Activated T-helper 9 cell treated with anti-CD3 and anti-CD28 coated beads, Interleukin-2, amount 50 U/mL, for 16 hours (primary cell): ENCODE measurements around the gene WRAP53.
"Not testable (repeated sequence)": the region's sequence is repeated elsewhere in the genome, so short reads cannot be mapped to it uniquely, and the experiment has no call there.

Source experiments
- DNase-seq: peaks from one replicate; pipeline ENCODE4 v3.0.0-alpha.2; 2020; ENCODE audit warnings: low read depth

Gene WRAP53

DNA sequence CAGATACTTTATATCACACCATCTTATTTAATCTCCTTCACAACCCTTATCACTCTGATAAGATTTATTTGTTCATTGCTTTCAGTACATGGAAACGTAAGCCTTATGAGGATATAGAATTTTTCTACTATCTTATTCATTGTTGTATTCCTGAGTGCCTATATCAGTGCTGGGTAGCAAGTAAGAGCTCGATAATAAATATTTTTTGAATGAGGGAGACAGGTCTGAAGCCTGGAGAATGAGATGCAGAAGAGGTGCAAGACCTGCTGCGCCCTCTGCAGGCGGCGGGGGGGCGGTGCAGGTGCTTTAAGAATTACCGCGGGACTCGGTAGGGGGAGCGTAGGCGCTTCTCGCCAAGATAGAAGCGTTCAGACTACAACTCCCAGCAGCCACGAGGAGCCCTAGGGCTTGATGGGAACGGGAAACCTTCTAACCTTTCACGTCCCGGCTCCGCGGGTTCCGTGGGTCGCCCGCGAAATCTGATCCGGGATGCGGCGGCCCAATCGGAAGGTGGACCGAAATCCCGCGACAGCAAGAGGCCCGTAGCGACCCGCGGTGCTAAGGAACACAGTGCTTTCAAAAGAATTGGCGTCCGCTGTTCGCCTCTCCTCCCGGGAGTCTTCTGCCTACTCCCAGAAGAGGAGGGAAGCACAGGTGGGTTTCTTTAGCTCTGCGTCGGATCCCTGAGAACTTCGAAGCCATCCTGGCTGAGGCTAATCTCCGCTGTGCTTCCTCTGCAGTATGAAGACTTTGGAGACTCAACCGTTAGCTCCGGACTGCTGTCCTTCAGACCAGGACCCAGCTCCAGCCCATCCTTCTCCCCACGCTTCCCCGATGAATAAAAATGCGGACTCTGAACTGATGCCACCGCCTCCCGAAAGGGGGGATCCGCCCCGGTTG, at the start of gene WRAP53:
Gene WRAP53 (plus strand): TSS at position 570 of the 900 bp plus-strand sequence. CDS start 172 bp downstream, at position 742.
- peak; percentile 96 for DNase-seq

DNA sequence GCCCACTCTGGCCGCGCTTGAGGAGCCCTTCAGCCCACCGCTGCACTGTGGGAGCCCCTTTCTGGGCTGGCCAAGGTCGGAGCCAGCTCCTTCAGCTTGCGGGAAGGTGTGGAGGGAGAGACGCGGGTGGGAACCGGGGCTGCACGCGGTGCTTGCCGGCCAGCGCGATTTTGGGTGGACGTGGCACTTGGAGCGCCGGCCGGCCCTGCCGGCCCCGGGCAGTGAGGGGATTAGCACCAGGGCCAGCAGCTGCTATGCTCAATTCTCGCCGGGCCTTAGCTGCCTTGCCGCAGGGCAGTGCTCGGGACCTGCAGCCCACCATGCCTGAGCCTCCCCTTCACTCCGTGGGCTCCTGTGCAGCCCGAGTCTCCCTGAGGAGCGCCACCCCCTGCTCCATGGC, 47.5 kb upstream of the WRAP53 start:
- no peak for DNase-seq

DNA sequence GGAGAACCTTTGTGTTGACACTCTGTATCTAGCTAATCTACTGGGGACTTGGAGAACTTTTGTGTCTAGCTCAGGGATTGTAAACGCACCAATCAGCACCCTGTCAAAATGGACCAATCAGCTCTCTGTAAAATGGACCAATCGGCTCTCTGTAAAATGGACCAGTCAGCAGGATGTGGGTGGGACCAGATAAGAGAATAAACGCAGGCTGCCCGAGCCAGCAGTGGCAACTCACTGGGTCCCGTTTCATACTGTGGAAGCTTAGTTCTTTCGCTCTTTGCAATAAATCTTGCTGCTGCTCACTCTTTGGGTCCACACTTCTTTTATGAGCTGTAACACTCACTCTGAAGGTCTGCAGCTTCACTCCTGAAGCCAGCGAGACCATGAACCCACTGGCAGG, 46.6 kb upstream of the WRAP53 start:
- not testable (repeated sequence) for DNase-seq

DNA sequence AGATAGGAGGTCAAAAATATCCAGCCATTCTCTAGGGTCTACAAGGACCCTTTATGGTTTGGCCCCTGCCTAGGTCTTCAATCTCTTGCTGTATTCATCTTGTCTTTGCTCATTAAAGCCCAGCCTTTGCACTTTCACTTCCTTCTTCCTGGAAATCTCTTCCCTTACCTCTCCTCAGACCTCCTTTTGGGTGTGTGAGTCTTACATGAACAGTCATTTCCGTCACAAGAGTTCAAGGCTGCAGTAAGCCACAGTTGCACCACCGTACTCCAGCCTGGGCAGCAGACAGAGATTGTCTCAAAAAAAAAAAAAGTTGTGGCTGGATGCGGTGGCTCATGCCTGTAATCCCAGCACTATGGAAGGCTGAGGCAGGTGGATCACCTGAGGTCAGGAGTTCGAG, 43.5 kb upstream of the WRAP53 start:
- no peak for DNase-seq

DNA sequence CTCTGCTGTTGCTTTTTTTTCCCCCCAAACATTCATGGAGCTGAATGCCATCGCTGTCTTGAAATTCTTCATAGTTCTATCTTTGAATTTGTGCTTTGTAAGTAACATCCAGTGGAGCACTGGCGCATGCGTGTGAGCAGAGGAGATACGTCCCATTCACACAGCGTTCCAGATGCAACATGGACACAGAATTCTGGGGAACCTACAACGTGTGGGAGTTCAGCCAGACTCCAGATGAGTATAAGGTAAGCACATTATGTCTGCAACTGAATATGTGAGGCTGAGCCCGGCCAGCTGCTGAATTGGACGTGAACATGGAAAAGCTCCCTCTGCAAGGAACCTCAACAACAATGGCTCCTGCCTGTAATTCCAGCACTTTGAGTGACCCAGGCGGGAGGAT, 41.8 kb upstream of the WRAP53 start:
- DNase-seq = no peak

DNA sequence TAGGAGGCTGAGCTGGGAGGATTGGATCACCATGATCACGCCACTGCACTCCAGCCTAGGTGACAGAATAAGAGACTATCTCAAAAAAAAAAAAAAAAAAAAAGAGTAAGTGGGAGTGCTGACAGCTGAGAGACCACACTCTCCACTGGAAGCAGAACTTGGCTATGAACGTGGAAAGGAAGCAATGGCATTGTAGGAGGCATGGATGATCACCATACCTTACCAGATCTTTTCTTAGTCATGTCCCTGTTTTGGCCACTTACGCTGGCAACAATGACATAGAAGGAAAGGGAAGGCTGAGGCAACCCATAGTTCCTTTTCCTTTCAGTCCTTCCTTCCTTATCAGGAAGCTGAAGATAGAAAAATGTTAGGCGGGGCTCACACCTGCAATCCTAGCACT, 41.3 kb upstream of the WRAP53 start:
- no peak for DNase-seq

DNA sequence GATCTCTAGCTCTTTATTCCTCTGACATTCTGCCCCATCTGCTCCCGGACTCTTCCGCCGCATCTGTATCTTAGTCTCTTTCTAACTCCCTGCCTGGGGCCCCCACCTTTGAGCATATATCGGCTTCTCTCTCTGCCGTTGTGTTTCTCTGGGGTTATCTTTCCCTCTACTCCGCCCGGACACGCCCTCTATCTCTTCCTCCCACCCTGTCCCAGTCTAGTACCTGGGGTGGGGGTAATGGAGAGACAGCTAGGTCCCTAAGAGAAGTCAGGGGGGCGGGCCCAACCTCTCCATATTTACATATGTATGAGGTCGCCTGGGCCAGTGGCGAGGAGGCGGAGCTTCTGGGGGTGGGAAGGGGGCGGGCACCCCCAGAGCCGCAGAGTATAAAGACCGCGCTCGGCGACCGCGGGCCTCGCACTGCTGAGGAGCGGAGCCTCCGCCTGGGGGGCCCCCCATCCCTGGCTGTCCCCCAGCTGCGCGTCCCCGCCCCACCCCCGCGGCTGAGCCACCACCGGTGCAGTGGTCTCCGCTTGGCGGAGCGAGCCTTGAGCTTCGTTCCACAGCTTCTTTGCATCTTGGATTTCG, 37.7 kb upstream of the WRAP53 start, which contains the start of gene ATP1B2:
Gene ATP1B2 (plus strand): TSS at position 418 of the 588 bp plus-strand sequence. CDS start 593 bp downstream, outside the sequence.
- DNase-seq = peak; percentile 62

DNA sequence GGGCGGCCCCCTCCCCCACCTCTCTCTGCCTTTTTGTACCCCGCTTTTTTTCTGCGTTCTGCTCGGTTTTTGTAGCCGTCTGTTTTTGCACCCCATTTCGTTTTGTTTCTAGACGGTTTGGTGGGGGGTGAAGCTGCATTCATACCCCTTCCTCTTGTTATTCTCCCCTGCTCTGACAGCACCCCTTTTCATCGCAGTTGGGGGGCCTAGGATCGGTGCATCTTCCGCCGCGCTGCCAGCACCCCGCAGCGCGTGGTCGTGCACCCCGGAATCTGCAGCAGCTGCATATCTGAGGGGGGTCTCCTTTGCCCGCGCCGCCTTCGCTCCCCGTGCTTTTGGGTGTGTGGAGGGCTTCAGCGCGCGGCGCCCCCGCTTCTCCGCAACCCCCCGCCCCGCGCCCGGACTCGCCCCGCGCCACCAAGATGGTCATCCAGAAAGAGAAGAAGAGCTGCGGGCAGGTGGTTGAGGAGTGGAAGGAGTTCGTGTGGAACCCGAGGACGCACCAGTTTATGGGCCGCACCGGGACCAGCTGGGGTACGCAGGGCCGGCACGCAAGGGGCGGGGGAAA, 37.1 kb upstream of the WRAP53 start:
- no peak for DNase-seq

DNA sequence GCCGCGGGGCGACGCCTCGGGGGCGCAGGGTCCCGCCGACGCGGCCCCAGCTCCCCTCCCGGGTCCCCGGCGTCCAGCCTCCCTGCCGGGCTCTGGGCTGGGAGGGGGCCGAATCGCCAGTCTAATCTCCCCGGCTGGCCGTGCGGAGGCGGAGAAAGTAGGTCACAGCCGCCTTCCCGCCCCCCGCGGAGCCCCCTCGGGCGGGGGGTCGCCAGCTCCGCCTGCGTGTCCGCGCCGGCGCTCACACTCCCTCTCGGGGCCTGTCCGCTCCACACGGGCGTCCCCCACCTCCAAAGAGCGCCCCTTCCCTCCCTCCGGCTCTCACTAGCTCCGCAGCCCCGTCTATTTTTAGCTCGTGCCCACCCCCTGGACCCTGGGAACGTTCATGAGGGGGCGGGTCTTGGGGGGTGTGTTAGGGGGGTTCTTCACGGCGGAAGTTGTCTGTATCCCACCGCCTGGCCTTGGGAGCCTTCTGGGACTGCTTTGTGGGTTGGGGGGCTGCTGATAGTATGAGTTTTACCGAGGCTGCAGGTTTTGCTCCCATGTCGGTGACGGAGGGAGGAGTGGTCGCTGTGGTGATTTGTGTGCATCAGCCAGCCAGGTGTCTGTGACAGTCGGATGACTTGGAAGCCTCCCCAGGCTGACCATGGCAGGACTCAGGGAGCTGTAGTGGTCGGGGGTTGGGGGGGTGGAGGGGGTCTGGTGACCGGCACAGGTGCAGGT, 36.5 kb upstream of the WRAP53 start:
- DNase-seq = no peak

DNA sequence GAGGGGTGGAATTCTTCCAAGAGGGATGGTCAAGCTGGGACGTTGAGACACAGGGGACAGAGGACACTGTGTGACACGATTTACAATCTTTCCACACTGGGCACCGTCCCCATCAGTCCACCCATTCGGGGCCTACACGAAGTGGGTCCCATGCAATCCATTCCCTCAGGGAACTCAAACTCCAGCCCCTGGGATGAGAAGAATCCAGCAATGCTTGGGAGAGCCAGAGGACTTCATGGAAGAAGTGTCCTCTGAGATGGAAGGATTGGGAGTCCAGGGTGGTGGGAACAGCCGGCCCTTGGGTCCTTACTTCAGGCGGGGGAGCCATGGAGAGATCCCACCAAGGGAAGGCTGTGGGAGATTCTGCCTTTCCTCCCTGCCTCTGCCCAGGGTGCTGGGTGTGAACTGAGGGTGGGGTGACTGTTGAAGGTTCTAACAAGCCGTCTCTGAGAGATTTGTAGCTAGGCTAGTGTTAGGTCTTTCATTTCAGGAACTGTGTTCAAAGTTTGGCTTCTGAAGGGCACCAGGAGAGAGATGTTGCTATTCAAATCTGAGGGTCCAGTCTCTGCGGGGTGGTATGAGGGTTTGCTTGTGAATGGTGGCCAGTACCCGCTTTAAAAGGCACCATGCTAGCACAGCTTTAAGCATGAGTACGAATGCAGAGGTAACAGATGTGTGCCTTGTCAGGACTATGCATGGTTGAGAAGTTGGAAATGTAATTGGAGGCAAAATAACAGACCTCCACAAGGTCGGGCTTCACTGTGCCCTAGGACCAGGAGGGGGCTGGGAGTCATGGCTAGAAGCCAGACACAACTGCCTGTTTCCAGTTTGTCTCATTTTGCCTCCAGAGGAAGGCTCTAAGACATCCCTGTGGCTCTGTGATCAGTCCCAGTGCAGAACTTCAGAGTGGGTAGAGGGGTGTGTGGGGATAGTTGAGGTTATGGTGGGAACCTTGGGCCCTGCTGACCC, 35.6 kb upstream of the WRAP53 start:
- DNase-seq = no peak

DNA sequence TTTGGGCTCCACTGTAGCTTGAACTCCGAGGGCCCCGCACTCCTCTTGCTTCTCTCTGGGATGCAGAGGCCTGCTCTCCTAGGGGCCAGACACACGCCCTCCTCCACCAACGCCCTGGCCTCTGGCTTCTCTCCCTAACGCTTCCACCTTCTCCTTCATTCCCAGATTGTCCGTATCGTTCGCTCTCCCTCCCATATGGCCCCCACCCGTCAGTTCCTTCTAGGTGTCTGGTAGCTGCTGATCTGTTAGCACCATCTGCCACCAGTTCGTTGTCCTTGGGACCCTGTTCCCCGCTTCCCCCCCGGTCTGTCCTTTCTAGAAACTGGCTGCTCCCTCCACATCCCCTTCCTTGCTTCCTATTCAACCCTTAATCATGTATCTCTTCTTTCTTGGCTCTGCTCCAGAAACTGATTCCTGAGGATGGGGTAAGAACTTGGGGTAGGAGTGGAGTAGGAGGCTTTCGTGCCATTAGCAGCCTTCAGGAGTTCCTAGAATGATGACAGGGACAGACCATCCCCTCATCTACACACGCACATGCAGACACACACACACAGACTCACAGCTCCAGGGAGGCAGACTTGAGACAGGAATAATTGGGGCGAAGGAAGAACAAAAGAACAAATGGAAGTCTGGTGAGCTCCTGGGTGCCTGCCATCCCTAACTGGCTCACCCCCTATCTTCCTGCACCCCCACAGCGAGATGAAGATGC, 33.3 kb upstream of the WRAP53 start:
- DNase-seq = no peak

DNA sequence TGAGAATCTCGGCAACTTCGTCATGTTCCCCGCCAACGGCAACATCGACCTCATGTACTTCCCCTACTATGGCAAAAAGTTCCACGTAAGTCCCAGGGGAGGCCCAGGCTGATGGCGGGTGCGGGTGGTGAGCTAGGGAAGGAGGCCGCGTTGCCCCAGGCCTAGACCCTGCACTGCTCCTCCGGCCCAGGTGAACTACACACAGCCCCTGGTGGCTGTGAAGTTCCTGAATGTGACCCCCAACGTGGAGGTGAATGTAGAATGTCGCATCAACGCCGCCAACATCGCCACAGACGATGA, 32.8 kb upstream of the WRAP53 start:
- no peak for DNase-seq

DNA sequence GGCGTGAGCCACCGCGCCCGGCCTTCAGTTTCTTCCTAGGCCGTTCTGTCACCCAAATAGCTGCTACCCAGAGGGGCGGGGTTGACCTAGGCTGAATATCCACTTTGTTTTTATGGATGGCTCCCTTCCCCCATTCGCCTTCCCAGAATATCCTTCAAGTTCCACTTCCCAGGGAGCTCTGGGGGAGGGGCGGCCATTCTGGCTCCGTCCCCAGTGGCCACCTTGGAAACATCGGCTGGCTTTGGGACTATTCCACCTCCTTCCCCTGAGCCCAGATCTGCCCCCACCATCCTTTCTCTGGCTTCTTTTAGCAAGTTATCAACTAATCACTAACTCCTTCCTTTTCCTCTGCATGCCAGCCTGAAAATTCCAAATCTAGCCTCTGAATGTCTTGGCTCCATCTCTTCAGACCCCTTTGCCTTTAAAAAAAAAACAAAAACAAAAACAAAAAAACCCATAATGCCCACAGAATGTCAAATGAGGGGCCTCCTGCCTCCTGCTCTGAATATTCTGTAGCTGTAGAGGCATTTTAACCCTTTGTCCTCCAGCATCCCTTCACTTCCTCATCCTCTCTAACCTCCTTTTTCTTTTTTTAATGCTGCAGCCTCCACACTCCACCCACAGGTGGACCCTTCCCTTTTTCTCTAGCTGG, 31.2 kb upstream of the WRAP53 start:
- DNase-seq = no peak

DNA sequence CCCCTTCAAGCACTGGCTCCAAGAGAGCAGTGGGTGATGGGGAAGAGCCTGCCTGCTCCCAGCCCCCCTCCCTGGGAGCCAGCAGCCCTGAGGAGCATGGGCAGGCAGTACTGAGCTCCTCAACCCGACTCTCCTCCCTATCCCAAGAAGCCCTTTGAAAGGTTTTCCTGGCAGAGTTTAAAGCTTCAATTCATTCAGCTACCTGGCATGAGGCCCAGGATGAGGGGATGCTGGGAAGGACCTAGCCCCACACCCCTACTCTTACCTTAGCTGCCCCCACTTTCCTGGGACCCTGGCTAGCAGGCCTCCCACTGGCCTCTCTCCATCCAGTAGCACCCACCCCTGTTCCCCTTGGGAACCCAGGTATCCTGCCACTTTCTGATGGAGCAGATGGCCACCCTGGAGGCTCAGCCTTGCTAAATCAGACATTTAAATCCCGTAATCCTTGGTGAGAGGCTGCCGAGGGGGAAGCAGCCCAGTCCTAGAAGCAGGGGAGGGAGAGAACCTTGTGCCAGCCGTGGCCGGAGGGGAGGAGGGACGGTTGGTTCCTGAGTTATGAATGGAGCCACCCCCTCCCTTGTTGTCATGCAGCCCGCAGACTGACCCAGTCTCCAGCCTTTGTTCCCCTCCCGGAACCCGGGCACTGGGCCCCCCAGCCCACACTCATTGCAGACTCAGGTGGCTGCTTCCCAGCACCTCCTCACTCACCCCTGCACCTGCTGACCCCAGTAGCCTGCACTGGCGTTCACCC, 20.4 kb upstream of the WRAP53 start:
- no peak for DNase-seq

DNA sequence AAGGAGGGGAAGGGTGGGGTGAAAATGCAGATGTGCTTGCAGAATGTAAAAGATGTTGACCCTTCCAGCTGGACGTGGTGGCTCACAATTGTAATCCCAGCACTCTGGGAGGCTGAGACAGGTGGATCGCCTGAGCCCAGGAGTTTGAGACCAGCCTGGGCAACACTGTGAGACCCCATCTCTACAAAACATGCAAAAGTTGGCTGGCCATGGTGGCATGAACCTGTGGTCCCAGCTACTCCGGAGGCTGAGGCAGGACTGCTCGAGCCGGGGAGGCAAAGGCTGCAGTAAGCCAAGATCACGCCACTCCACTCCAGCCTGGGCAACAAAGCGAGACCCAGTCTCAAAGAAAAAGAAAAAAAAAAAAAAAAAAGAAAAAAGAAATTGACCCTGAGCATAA, 19.8 kb upstream of the WRAP53 start:
- DNase-seq = no peak

DNA sequence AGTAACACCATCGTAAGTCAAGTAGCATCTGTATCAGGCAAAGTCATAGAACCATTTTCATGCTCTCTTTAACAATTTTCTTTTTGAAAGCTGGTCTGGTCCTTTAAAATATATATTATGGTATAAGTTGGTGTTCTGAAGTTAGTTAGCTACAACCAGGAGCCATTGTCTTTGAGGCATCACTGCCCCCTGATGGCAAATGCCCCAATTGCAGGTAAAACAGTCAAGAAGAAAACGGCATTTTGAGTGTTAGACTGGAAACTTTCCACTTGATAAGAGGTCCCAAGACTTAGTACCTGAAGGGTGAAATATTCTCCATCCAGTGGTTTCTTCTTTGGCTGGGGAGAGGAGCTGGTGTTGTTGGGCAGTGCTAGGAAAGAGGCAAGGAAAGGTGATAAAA, 15.0 kb upstream of the WRAP53 start:
- DNase-seq = no peak

DNA sequence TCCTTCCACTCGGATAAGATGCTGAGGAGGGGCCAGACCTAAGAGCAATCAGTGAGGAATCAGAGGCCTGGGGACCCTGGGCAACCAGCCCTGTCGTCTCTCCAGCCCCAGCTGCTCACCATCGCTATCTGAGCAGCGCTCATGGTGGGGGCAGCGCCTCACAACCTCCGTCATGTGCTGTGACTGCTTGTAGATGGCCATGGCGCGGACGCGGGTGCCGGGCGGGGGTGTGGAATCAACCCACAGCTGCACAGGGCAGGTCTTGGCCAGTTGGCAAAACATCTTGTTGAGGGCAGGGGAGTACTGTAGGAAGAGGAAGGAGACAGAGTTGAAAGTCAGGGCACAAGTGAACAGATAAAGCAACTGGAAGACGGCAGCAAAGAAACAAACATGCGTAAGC, 13.3 kb upstream of the WRAP53 start:
- no peak for DNase-seq

DNA sequence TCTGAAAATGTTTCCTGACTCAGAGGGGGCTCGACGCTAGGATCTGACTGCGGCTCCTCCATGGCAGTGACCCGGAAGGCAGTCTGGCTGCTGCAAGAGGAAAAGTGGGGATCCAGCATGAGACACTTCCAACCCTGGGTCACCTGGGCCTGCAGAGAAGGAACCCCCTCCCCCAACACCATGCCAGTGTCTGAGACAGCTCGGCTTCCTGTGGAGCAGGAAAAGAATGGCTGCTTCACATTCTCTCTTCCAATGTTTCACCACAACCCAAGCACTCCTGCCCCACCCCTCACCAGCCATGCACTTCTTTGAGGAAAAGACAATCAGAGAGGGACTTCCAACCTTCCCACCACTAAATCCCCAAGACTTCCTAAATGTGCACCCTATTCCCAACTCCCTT, 11.7 kb upstream of the WRAP53 start:
- DNase-seq = no peak

DNA sequence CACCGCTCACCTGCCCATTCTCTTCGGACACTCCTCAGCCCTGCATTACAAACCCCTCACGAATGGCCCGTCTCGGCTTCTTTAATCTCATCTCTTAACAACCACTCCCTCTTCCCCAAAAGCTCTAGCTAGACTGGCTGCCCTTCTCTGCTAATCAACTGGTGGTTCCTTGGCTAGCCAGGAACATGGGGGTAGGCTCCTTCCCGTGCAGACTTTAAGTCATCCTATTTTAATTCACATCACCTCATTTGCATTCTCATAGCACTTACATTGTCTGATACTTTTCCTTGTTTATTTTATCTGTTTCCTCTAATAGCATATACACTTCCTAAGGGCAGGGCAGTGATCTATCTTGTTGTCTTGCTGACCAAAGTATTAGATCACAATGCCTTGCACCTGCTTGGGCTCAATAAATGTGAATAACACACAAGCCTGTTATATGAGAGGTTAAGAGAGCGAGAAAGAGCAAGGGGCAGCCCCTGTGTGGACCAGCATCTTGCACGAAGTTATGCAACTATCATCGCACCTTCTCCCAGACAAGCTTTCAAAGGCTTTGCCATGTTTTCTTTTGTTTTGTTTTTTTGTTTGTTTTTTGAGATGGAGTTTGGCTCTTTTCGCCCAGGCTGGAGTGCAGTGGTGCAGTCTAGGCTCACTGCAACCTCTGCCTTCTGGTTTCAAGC, 10.7 kb upstream of the WRAP53 start:
- DNase-seq = no peak
